GM18909 (cell line): ENCODE data around the gene NTPCR.
"Not testable (repeated sequence)": the region's sequence is repeated elsewhere in the genome, so short reads cannot be mapped to it uniquely, and the experiment has no call there.

Experiments
- ATAC-seq: cut with Tn5 transposase; IDR thresholded peaks from one replicate; pipeline ENCODE4 v1.9.1; 2021; ENCODE audit warnings: mild to moderate bottlenecking; ENCODE audit not compliant: unreplicated experiment, poor library complexity

The NTPCR gene

GRCh38 chr1:232983375-232983774 is 33.0 kb downstream of the NTPCR start:
- no peak for ATAC-seq

- no peak for ATAC-seq
These were observed 33.6 kb downstream of the NTPCR start for GRCh38 chr1:232983817-232984567.

- no peak for ATAC-seq
These were observed 34.4 kb downstream of the NTPCR start for GRCh38 chr1:232984577-232985425.

GRCh38 chr1:232985882-232986526 is 35.6 kb downstream of the NTPCR start:
- no peak for ATAC-seq

GRCh38 chr1:232986527-232986922 is 36.1 kb downstream of the NTPCR start:
- no peak for ATAC-seq

GRCh38 chr1:232987046-232987773 is 36.8 kb downstream of the NTPCR start:
- ATAC-seq: no peak

- ATAC-seq: no peak
These were observed 37.3 kb downstream of the NTPCR start for GRCh38 chr1:232987774-232988140.

GRCh38 chr1:232988572-232989040 is 38.2 kb downstream of the NTPCR start:
- no peak for ATAC-seq

DNA sequence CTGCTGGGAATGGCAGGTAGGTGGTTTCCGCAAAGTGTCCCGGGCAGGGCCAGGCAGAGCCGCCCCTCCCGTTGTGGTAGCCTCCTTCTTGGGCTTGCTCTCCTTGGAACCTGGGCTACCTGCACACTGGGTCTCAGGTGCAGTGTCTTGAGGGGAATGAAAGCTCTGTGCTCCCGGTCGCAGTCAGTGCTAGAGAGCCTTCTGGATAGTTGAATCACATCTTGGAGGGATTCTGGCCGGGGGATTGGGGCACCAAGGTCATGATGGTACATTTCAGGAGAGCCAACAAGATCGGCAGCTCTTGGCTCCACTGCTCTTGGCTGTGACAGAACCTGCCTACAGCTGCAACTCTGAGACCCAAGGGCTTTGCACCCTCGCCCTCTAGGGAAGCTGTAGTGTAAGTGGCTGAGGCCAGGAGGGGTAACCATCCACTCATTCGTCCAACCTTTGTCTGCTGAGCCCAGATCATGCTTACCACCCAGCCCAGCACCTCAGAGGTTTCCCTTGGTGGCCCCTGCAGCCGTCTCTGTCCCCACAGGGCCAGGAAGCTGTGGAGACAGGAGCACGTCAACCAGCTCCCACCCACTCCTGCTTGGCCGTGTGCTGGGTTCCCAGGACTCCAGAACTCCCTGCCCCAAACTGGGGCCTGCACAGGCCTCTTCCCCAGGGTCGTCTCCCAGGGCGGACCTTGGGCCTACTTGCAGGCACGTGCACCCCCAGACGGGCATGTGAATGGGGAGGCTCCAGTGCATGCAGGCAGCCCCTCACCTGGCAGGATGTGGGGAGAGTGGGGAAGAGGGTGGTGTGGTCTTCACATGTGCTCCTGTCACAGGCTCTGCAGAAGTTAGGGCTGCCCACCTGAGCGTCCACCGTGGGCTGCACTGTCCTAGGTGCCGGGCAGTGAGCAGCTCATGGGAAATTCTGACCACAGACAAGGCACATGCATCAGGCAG is 40.0 kb downstream of the NTPCR start:
- ATAC-seq: no peak

- no peak for ATAC-seq
These were observed 40.8 kb downstream of the NTPCR start for GRCh38 chr1:232991238-232991637.

DNA sequence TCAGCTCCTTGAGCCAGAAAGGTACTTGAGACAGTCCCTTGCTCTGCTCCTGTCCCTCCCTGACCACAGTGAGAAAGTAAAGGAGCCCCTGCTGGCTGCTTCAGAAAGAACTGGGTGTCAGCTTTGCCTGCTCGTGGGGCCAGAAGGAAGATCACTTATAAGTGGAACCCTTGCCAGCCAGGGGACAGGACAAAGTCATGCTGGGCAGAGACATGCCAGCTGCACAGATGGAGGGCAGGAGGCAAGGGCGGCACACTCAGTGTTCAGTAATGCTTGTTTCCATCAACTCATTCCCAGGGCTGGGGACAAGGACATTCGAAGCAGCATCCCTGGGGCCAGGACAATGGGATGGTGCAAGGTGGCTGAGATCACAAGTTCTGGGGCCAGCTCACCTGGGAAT is 41.8 kb downstream of the NTPCR start:
- no peak for ATAC-seq

DNA sequence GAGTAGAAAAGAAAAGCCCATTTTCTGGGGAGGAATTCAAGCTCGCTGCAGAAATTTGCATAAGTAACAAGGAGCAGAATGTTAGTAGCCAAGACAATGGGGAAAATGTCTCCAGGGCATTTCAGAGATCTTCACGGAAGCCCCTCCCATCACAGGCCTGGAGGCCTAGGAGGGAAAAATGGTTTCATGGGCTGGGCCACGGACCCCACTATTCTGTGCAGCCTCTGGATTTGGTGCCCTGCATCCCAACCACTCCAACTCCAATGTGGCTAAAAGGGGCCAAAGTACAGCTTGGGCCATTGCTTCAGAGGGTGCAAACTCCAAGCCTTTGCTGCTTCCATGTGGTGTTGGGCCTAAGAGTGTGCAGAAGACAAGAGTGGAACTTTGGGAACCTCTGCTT is 43.1 kb downstream of the NTPCR start:
- no peak for ATAC-seq

DNA sequence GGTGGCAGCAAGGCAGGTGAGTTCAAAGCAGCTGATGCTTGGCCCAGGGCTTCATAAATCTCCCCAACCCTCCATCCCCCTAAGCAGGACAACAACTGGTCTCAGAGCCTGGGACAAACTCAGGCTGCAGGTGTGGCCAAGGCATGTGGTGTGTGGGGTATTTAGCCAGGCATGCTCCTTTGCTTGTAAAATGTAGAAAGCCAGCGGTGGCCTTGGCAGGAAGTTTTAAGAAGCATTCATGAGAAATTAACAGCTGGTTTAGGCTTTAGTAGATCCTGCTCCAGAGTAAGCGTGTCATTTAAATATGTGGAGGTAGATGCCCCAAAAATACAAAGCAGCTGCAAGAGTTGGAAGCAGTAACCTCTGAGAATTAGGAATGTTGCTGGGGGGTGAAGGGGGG is 44.8 kb downstream of the NTPCR start:
- ATAC-seq: no peak

GRCh38 chr1:232996143-232996542 is 45.7 kb downstream of the NTPCR start:
- ATAC-seq: no peak

DNA sequence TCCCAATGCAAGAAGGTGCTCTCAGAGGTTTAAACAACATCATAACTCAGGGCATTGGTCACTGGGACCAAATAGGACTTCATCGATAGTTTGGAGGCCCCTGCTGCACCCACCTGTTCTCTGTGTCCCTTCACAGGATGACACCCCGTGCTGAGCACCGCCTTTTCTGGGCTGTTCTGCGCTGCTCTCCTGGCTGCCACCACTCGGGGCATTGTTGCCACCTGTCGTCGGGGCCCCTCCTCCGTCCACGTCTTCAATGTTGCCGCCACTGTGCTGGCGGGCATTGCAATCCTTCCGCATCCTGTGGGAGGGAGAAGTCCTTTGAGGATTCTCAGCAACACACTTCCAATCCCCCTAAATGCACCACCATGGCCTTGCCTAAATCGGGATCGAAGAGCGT is 47.7 kb downstream of the NTPCR start:
- no peak for ATAC-seq

DNA sequence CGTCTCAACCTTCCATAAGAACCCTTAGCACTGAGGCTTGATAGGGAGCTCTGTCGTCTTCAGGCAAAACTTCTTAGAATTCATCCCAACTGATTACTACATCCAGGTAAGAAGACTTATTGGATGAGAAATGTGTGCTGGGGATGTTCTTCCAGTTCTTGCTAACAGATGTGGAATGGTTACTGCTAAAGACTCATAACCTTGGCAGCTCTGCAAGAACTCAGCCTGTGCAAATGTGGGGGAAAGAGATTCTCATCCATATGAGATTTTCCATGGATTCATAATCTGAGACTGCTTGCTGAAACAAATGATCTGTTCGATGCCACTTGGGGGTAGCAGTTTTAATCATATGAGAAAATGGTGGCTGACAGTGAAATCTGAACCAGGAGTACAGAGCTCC is 48.2 kb downstream of the NTPCR start:
- no peak for ATAC-seq

GRCh38 chr1:232999956-233000625 is 49.7 kb downstream of the NTPCR start:
- ATAC-seq: no peak

- not testable (repeated sequence) for ATAC-seq
These were observed 53.2 kb downstream of the NTPCR start for GRCh38 chr1:233003638-233004037.

DNA sequence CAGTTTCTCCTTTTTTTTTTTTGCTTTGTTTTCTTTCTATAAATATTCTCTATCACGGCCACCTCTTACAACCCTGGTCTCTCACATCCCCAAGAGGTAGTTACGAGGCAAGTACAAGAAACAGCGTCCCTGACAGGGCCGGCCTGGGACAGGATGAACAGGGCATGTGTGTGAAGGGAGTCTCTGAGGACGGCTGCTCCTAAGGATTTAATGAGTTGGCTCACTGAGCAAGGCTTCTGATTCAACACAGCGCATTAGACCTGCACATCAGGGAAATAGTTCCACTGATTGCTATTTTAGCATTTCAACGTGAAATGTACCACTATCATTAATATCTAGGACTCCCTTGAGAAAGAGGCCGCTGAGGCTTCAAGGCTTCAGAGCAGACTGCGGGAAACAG is 54.0 kb downstream of the NTPCR start:
- ATAC-seq: no peak
